Measurements from ENCODE around the gene MMP25.

GRCh38 chr16:3080024-3080423 is 33.7 kb downstream of the MMP25 start:
- TF ChIP-seq POLR2AphosphoS5 (IDR thresholded peaks at IDR 0.05; ENCODE audit: low read depth, low read length) (no peak), CTCF (IDR thresholded peaks at IDR 0.05) (no peak), JUND (IDR thresholded peaks at IDR 0.05) (no peak), GABPA (IDR thresholded peaks at IDR 0.05; ENCODE audit: low read depth) (no peak), FOSL2 (IDR thresholded peaks at IDR 0.05; ENCODE audit: borderline replicate concordance, low read depth) (no peak), EP300 (IDR thresholded peaks at IDR 0.05; ENCODE audit: borderline replicate concordance in 1 of 2, low read depth in 1 of 2, low read length in 1 of 2) (no peak), IRF3 (IDR thresholded peaks at IDR 0.05; ENCODE audit: low read depth, low read length) (no peak), MXI1 (IDR thresholded peaks at IDR 0.05; ENCODE audit: low read depth, low read length) (no peak), REST (IDR thresholded peaks at IDR 0.05; ENCODE audit: low read depth, low read length) (no peak), ELF1 (IDR thresholded peaks at IDR 0.05) (no peak), MEF2A (IDR thresholded peaks at IDR 0.05; ENCODE audit: borderline replicate concordance, low read depth) (no peak)

Measured in SK-N-SH (cell line).